HG03139 (cell line): ENCODE measurements around the gene TRABD.

ENCODE experiments used
- ATAC-seq: cut with Tn5 transposase; IDR thresholded peaks from one replicate; pipeline ENCODE4 v1.9.1; 2021; ENCODE audit not compliant: unreplicated experiment

TRABD gene

GRCh38 chr22:50173311-50173982, 12.3 kb upstream of the TRABD start:
- ATAC-seq = no peak

GRCh38 chr22:50173983-50174355, 11.7 kb upstream of the TRABD start:
- no peak for ATAC-seq

- ATAC-seq = no peak
Measured at GRCh38 chr22:50174382-50175190, 11.1 kb upstream of the TRABD start.

- no peak for ATAC-seq
Measured at GRCh38 chr22:50175191-50175461, 10.6 kb upstream of the TRABD start.

- no peak for ATAC-seq
Measured at GRCh38 chr22:50175921-50176849, 9.5 kb upstream of the TRABD start.

- no peak for ATAC-seq
Measured at GRCh38 chr22:50176850-50177536, 8.7 kb upstream of the TRABD start.

- no peak for ATAC-seq
Measured at GRCh38 chr22:50177537-50178470, 7.9 kb upstream of the TRABD start.

GRCh38 chr22:50178471-50178864, 7.2 kb upstream of the TRABD start:
- no peak for ATAC-seq

GRCh38 chr22:50178871-50179869, 6.5 kb upstream of the TRABD start:
- no peak for ATAC-seq

GRCh38 chr22:50179937-50180726, 5.6 kb upstream of the TRABD start:
- no peak for ATAC-seq

GRCh38 chr22:50180727-50181521, 4.8 kb upstream of the TRABD start:
- no peak for ATAC-seq

GRCh38 chr22:50182176-50183081, 3.3 kb upstream of the TRABD start:
- no peak for ATAC-seq

GRCh38 chr22:50183141-50183971, 2.4 kb upstream of the TRABD start:
- ATAC-seq = no peak

- no peak for ATAC-seq
Measured at GRCh38 chr22:50184004-50184901, 1.5 kb upstream of the TRABD start.
